ENCODE results near the gene LRRK1.

LRRK1 gene

DNA sequence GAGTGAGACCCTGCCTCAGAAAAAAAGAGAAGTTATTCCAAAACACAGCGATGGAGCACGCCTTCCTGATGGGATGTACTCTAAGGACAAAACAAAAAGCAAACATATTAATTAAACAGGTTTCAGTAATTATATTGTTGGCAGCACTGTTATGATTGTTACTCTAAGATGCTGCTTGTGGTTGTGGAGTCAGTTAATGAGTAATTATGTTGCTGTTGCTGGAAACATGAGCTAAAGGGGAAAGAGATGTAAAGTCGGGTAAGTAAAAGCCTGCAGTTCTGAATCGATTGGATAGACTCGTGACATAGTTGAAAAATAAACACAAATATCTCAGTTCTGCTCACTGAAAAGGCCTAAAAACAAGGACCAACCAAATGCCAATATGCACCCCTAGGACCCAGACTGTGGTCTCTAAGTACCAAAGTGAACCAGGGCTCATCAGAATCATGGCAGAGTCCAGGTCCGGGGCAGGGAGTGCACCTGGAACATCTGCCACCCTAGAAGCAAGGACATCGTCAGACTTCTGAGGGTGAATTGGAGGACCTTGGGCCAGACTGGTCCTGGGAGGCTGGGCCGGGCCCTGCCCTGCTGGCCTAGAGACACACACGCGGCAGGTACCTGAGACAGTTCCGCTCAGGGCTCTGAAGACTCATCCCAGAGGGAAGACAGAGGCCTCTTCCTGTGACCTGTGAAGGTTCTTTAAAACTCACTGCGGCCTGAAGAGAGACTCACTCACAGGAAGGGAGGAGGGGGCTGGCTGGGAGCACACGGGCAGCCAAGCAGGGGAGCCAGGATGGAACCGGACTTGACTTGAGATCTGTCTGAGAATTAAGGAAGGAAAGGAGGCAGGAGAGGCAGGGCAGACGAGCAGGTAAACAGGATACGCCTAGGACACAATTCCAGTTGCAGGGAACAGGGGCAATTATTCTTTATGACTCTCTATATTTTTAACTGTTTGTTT, 140.5 kb downstream of the LRRK1 start:
- no peak for DNase-seq (ENCODE audit: low spot score)
- TF ChIP-seq, protein P1, sequence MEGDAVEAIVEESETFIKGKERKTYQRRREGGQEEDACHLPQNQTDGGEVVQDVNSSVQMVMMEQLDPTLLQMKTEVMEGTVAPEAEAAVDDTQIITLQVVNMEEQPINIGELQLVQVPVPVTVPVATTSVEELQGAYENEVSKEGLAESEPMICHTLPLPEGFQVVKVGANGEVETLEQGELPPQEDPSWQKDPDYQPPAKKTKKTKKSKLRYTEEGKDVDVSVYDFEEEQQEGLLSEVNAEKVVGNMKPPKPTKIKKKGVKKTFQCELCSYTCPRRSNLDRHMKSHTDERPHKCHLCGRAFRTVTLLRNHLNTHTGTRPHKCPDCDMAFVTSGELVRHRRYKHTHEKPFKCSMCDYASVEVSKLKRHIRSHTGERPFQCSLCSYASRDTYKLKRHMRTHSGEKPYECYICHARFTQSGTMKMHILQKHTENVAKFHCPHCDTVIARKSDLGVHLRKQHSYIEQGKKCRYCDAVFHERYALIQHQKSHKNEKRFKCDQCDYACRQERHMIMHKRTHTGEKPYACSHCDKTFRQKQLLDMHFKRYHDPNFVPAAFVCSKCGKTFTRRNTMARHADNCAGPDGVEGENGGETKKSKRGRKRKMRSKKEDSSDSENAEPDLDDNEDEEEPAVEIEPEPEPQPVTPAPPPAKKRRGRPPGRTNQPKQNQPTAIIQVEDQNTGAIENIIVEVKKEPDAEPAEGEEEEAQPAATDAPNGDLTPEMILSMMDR (conservative IDR thresholded peaks at IDR 0.05; ENCODE audit: low read depth), result no peak
- peak overlapping the region; percentile 23 for H3K27ac ChIP-seq
- CTCF ChIA-PET, result no interaction called here
- POLR2A ChIA-PET (ENCODE audit: low non-redundant PET), result no interaction called here

DNA sequence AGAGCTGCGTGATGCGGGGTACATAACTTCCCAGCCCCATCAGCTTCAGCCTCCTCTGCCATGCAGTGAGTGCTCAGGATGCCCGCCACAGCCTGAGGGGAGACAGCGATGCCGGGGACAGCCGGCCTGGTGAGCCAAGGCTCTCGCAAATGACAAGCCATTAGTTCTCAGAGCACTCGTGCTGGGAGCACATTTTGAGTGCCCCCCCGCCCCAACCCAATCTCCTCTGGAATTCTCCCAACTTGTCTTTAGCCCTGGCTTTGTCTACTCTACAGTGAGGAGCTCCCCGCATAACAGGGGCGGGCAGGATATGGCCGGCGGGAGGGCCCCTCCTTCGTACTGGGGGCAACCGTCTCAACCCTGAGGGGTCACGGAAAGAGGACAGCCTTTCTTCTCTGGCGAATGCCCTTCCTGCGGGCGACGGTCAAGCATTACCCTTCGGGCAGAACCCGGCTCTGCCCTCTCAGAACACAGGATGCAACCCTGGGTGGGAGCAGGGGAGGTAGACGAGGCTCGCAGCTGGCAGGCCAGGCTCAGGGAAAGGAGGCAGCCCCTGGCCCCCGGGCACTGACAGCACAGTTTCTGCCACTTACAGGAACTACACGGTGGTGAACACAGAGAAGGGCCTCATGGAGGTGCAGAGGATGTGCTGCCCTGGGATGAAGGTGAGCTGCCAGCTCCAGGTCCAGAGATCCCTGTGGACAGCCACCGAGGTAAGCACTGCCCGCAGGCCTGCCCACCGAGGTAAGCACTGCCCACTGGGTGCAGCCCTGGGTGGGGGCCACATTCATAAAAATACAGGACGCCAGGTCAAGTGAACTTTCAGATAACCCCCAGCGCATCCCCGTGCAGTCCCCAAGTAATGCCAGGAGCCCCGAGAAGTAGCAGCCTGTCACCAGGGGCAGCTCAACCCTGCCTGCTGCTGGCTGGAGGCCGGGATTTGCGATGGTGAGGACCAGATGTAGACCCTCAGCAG, 141.7 kb downstream of the LRRK1 start:
- no peak for DNase-seq (ENCODE audit: low spot score)
- no peak overlapping the region for H3K27ac ChIP-seq
- ChIA-PET CTCF (interaction anchor here (0.6 kb wide), 1 partner anchor 53 kb away, joined by 3 read pairs; no protein-coding TSS in a partner anchor), POLR2A (ENCODE audit: low non-redundant PET) (no interaction called here)
- TF ChIP-seq, protein P1 (conservative IDR thresholded peaks at IDR 0.05; ENCODE audit: low read depth), result no peak

DNA sequence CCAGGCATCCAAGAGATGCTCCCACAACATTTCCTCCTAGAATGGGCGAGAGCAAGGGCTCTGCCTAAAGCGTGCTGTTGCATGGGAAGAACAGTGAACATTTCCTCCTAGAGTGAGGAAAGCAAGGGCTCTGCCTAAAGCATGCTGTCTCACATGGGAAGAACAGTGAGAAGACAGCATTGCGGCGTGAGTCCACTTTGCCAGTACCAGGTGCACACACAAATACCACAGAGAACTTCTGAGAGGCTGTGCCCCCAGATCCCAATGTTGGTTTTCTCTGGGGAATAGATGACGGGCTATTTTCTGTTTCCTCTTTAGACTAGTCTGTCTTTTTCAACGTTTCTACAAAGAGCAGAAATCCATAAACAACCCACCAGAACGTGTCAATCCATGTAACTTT, 142.9 kb downstream of the LRRK1 start:
- no peak for DNase-seq (ENCODE audit: low spot score)
- ChIA-PET POLR2A (ENCODE audit: low non-redundant PET) (no interaction called here), CTCF (interaction anchor here (0.5 kb wide), 1 partner anchor 972 kb away, joined by 7 read pairs; no protein-coding TSS in a partner anchor)
- TF ChIP-seq, protein P1 (conservative IDR thresholded peaks at IDR 0.05; ENCODE audit: low read depth), result no peak
- H3K27ac ChIP-seq, result no peak overlapping the region

DNA sequence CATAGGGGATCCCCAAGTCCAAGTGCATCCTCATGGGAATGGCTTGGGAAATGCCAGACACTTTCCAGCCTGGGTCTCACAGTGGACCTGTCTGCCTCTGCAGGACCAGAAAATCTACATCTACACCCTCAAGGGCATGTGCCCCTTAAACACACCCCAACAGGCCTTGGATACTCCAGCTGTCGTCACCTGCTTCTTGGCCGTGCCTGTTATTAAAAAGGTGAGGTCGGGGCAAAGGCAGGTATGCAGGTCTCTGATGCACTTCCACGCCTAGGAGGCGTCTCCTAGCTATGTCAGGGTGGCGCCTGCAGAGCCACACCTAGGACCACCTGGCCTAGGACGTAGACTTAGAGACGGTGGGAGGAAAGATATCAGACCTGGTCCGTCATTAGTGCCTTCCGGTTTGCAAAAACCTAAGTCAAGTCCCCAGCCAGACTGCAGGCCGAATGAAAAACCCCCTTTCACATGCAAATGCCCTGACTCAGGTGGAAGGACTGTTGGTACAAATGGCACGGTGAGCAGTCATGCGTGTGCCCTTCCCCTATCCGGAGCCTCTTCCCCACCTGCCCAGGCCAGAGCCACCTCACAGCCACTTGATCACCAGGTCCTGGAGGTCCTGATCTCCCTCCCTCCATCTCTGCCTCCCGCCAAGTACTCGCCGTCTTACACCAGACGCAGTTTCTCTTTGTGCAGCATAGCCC, 143.5 kb downstream of the LRRK1 start:
- no peak for DNase-seq (ENCODE audit: low spot score)
- ChIA-PET POLR2A (ENCODE audit: low non-redundant PET) (no interaction called here), CTCF (no interaction called here)
- no peak overlapping the region for H3K27ac ChIP-seq
- TF ChIP-seq, protein P1 (conservative IDR thresholded peaks at IDR 0.05; ENCODE audit: low read depth), result no peak

DNA sequence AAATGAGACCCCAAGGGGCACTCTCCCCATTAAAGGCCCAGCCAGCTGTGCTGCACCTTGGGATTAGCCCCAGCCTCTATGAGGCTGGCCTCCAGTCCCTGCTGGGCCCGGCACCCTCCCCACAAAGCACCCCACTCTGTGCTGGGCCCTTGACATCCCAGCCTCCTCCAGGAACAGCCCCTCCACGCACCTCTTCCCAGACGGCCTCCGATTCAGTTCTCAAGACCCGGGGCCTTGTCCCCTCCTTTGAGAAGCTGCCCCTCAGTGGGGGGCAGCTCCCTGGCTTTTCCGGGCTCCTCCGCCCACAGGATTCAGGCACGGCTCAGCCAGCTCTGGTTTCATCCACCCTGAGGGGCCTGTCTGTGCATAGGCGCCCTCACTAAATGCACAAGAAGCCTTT, 144.1 kb downstream of the LRRK1 start:
- POLR2A ChIA-PET (ENCODE audit: low non-redundant PET), result no interaction called here
- no peak overlapping the region for H3K27ac ChIP-seq
- TF ChIP-seq, protein P1 (conservative IDR thresholded peaks at IDR 0.05; ENCODE audit: low read depth), result no peak
- DNase-seq (ENCODE audit: low spot score), result no peak
- CTCF ChIA-PET, result interaction anchor here (0.6 kb wide), 1 partner anchor 22 kb away, joined by 3 read pairs; no protein-coding TSS in a partner anchor
